ENCODE measurements around the gene PIAS1. TPM values are rescaled to one million over a fixed set of nuclear protein-coding genes. Genes with fewer than 3 reads are reported as not detected.
A peak's percentile ranks its signal among the peaks of the same experiment; 100 is the strongest.

The PIAS1 gene
- total and polyA plus RNA-seq, 2 donors (not counting 1 experiment from before 2014, with no cell fraction given): 28.8 to 87.3 TPM

GRCh38 chr15:68098465-68098864 is 44.4 kb downstream of the PIAS1 start:
- ChIA-PET POLR2A (no interaction called here), CTCF (interaction anchor here (0.9 kb wide), 1 partner anchor 14 kb away, joined by 3 read pairs; no protein-coding TSS in a partner anchor)
- Histone ChIP-seq H3K4me2 (replicated peaks; ENCODE audit: low read depth, low read length, poor library complexity, severe bottlenecking) (peak overlapping the region; percentile 41), H3K27me3 (replicated peaks in 1 of 4; ENCODE audit: control extremely low read depth in 1 of 4, control insufficient read depth in 3 of 4, insufficient read depth in 4 of 4, low read length in 3 of 4) (no peaks in the 10 kb centered on the region), H3K4me1 (ENCODE audit: control insufficient read depth in 2 of 2, insufficient read depth in 2 of 2, low read length in 2 of 2) (peaks cover 0 to 34% of the 10 kb centered on the region in 2 donors), H4K20me1 (ENCODE audit: control insufficient read depth, insufficient read depth, low read length, poor library complexity, severe bottlenecking) (peaks cover 39% of the 10 kb centered on the region), H3K9ac (ENCODE audit: low read length) (no peak overlapping the region), H3K36me3 (replicated peaks in 1 of 2; ENCODE audit: control extremely low read depth in 1 of 2, control insufficient read depth in 1 of 2, extremely low read depth in 1 of 2, insufficient read depth in 2 of 2, low read length in 1 of 2) (peaks cover 2 to 8% of the 10 kb centered on the region in 2 experiments), H2AFZ (ENCODE audit: insufficient read depth, low read depth, low read length, poor library complexity, severe bottlenecking) (no peak overlapping the region), H3K4me3 (ENCODE audit: control extremely low read depth in 1 of 5, extremely low read depth in 1 of 5, insufficient read depth in 1 of 5, low read depth in 2 of 5, low read length in 4 of 5) (no peak overlapping the region), H3K27ac (ENCODE audit: low read length in 2 of 2) (peak overlapping the region in 1 of 2 donors; percentile 42), H3K9me3 (ENCODE audit: control extremely low read depth in 1 of 3, control insufficient read depth in 2 of 3, insufficient read depth in 1 of 3, low read length in 2 of 3) (peaks cover 4 to 22% (median 17%) of the 10 kb centered on the region in 3 donors), H3K79me2 (ENCODE audit: control insufficient read depth, insufficient read depth, low read length) (peaks cover 98% of the 10 kb centered on the region)
- peaks cover 5% of the 10 kb centered on the region for H3K9me3 Mint-ChIP-seq (ENCODE audit: insufficient read depth)
- H3K4me3 Mint-ChIP-seq: peak overlapping the region; percentile 29
- peaks cover 52% of the 10 kb centered on the region for H3K4me1 Mint-ChIP-seq
- H3K27ac Mint-ChIP-seq: no peak overlapping the region
- WGBS (ENCODE audit: insufficient coverage): no CpG with 5 or more reads among the region's 1 CpG
- TF ChIP-seq EZH2 (IDR thresholded peaks at IDR 0.05; ENCODE audit: borderline replicate concordance, insufficient read depth, low read depth, low read length, poor library complexity, severe bottlenecking): no peak
- TF ChIP-seq CTCF (IDR thresholded peaks at IDR 0.05): no peak
- ATAC-seq (ENCODE audit: low read depth) (no peak), DNase-seq (no peak)
- H3K27me3 Mint-ChIP-seq: no peaks in the 10 kb centered on the region
- intact Hi-C loops (cut with micrococcal nuclease): no loop called here

- Histone ChIP-seq H3K4me1 (ENCODE audit: control insufficient read depth in 2 of 2, insufficient read depth in 2 of 2, low read length in 2 of 2) (peaks cover 0 to 34% of the 10 kb centered on the region in 2 donors), H3K27me3 (replicated peaks in 1 of 4; ENCODE audit: control extremely low read depth in 1 of 4, control insufficient read depth in 3 of 4, insufficient read depth in 4 of 4, low read length in 3 of 4) (no peaks in the 10 kb centered on the region), H3K79me2 (ENCODE audit: control insufficient read depth, insufficient read depth, low read length) (peaks cover 99% of the 10 kb centered on the region), H3K4me2 (replicated peaks; ENCODE audit: low read depth, low read length, poor library complexity, severe bottlenecking) (no peak overlapping the region), H3K9me3 (ENCODE audit: control extremely low read depth in 1 of 3, control insufficient read depth in 2 of 3, insufficient read depth in 1 of 3, low read length in 2 of 3) (peaks cover 4 to 27% (median 15%) of the 10 kb centered on the region in 3 donors), H3K36me3 (replicated peaks in 1 of 2; ENCODE audit: control extremely low read depth in 1 of 2, control insufficient read depth in 1 of 2, extremely low read depth in 1 of 2, insufficient read depth in 2 of 2, low read length in 1 of 2) (peaks cover 7 to 12% of the 10 kb centered on the region in 2 experiments), H4K20me1 (ENCODE audit: control insufficient read depth, insufficient read depth, low read length, poor library complexity, severe bottlenecking) (peaks cover 47% of the 10 kb centered on the region), H3K4me3 (ENCODE audit: control extremely low read depth in 1 of 5, extremely low read depth in 1 of 5, insufficient read depth in 1 of 5, low read depth in 2 of 5, low read length in 4 of 5) (no peak overlapping the region), H2AFZ (ENCODE audit: insufficient read depth, low read depth, low read length, poor library complexity, severe bottlenecking) (no peak overlapping the region), H3K27ac (ENCODE audit: low read length in 2 of 2) (no peak overlapping the region), H3K9ac (ENCODE audit: low read length) (no peak overlapping the region)
- WGBS (ENCODE audit: insufficient coverage): no CpG with 5 or more reads among the region's 2 CpGs
- intact Hi-C loops (cut with micrococcal nuclease): no loop called here
- H3K4me1 Mint-ChIP-seq: peaks cover 52% of the 10 kb centered on the region
- H3K27me3 Mint-ChIP-seq: no peaks in the 10 kb centered on the region
- no peak for ATAC-seq (ENCODE audit: low read depth)
- TF ChIP-seq CTCF (IDR thresholded peaks at IDR 0.05): no peak
- no peak for TF ChIP-seq EZH2 (IDR thresholded peaks at IDR 0.05; ENCODE audit: borderline replicate concordance, insufficient read depth, low read depth, low read length, poor library complexity, severe bottlenecking)
- CTCF ChIA-PET: no interaction called here
- DNase-seq: no peak
- POLR2A ChIA-PET: no interaction called here
- peaks cover 4% of the 10 kb centered on the region for H3K9me3 Mint-ChIP-seq (ENCODE audit: insufficient read depth)
- H3K27ac Mint-ChIP-seq: no peak overlapping the region
- no peak overlapping the region for H3K4me3 Mint-ChIP-seq
These were observed 46.1 kb downstream of the PIAS1 start for GRCh38 chr15:68100194-68100593.
